ENCODE data around the gene AP4M1. TPM values are rescaled to one million over a fixed set of nuclear protein-coding genes. Genes with fewer than 3 reads are reported as not detected.

The AP4M1 gene
- total RNA-seq, 1 donor from 2014 or later, result 23.6 TPM

GRCh38 chr7:100118388-100119071 is 17.1 kb downstream of the AP4M1 start:
- Histone ChIP-seq H3K36me3 (ENCODE audit: control insufficient read depth, insufficient read depth, low read length) (no peaks in the 10 kb centered on the region), H3K27me3 (ENCODE audit: control insufficient read depth, insufficient read depth, low read length) (no peaks in the 10 kb centered on the region), H3K4me3 (ENCODE audit: low read depth, low read length) (peak overlapping the region; percentile 68)
- no peak for DNase-seq (ENCODE audit: low read depth)
- TF ChIP-seq CTCF (IDR thresholded peaks at IDR 0.05; ENCODE audit: insufficient read depth, low read length, poor library complexity, severe bottlenecking), result no peak

- no peak for TF ChIP-seq CTCF (IDR thresholded peaks at IDR 0.05; ENCODE audit: insufficient read depth, low read length, poor library complexity, severe bottlenecking)
- H3K36me3 ChIP-seq (ENCODE audit: control insufficient read depth, insufficient read depth, low read length), result no peaks in the 10 kb centered on the region
- no peaks in the 10 kb centered on the region for H3K27me3 ChIP-seq (ENCODE audit: control insufficient read depth, insufficient read depth, low read length)
- peak; percentile 74 for DNase-seq (ENCODE audit: low read depth)
- H3K4me3 ChIP-seq (ENCODE audit: low read depth, low read length), result peak within 1 kb of the TSS; percentile 68
Measured at GRCh38 chr7:100119072-100119969, 17.9 kb downstream of the AP4M1 start, which contains the start of the genes CNPY4 and TAF6. Gene CNPY4 (plus strand): TSS chr7:100119634. CDS start chr7:100119745, 111 bp downstream. Gene TAF6 (minus strand): TSS chr7:100119358. CDS start chr7:100114209, 5,149 bp downstream.

GRCh38 chr7:100119970-100120732 is 18.7 kb downstream of the AP4M1 start:
- TF ChIP-seq CTCF (IDR thresholded peaks at IDR 0.05; ENCODE audit: insufficient read depth, low read length, poor library complexity, severe bottlenecking), result no peak
- DNase-seq (ENCODE audit: low read depth), result no peak
- H3K27me3 ChIP-seq (ENCODE audit: control insufficient read depth, insufficient read depth, low read length), result no peaks in the 10 kb centered on the region
- peak overlapping the region; percentile 63 for H3K4me3 ChIP-seq (ENCODE audit: low read depth, low read length)
- no peaks in the 10 kb centered on the region for H3K36me3 ChIP-seq (ENCODE audit: control insufficient read depth, insufficient read depth, low read length)

- TF ChIP-seq CTCF (IDR thresholded peaks at IDR 0.05; ENCODE audit: insufficient read depth, low read length, poor library complexity, severe bottlenecking), result no peak
- no peaks in the 10 kb centered on the region for H3K27me3 ChIP-seq (ENCODE audit: control insufficient read depth, insufficient read depth, low read length)
- DNase-seq (ENCODE audit: low read depth), result no peak
- no peak overlapping the region for H3K4me3 ChIP-seq (ENCODE audit: low read depth, low read length)
- H3K36me3 ChIP-seq (ENCODE audit: control insufficient read depth, insufficient read depth, low read length), result no peaks in the 10 kb centered on the region
Measured at GRCh38 chr7:100120733-100121036, 19.2 kb downstream of the AP4M1 start.

- Histone ChIP-seq H3K4me3 (ENCODE audit: low read depth, low read length) (no peak overlapping the region), H3K36me3 (ENCODE audit: control insufficient read depth, insufficient read depth, low read length) (no peaks in the 10 kb centered on the region), H3K27me3 (ENCODE audit: control insufficient read depth, insufficient read depth, low read length) (no peaks in the 10 kb centered on the region)
- TF ChIP-seq CTCF (IDR thresholded peaks at IDR 0.05; ENCODE audit: insufficient read depth, low read length, poor library complexity, severe bottlenecking), result no peak
- no peak for DNase-seq (ENCODE audit: low read depth)
Measured at GRCh38 chr7:100122067-100122466, 20.6 kb downstream of the AP4M1 start.

Measured in kidney epithelial cell (primary cell).